Body of pancreas (tissue), 4 donors: Measurements from ENCODE around the gene ZBTB46.

Experiments
- CTCF ChIP-seq, 7 experiments: fragments of 450-650 bp in 4 of 7; fragments of 200-600 bp in 3 of 7; sonication (generic) in 3 of 7; IDR thresholded peaks; one replicate each; pipeline ENCODE4 v1.5.1; 2016 to 2019; ENCODE audit warnings: antibody characterized with exemption in 7 of 7
- POLR2A ChIP-seq, 3 donors: fragments of 450-650 bp; IDR thresholded peaks; one replicate each; pipeline ENCODE4 v1.6.1; 2016; ENCODE audit warnings: antibody characterized with exemption in 3 of 3, mild to moderate bottlenecking in 2 of 3

DNA sequence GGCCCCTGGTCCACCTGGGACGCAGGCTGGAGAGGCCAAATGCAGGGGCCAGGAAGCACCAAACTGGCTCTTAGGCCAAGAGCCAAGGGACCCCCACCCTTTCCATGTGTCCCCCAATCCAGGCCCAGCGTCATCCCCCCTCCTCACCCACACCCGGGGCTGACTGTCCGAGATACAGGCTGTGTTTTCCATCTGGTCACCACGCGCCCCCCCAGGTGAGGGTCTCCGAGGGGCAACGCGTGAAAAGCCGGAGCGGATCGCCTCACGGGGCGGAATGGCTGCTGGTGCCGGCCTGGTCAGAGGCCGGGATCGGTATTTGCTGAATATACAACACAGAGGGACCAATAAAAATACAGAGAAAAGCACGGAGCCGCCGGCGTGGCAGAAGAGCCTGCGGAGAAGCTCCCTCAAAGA is 25.0 kb upstream of the ZBTB46 start:
- TF ChIP-seq CTCF (IDR thresholded peaks at IDR 0.05) (no peak), POLR2A (IDR thresholded peaks at IDR 0.05) (peak in 1 of 3 donors; percentile 9)
